Middle frontal gyrus (tissue), 1 donor: Measurements from ENCODE around the gene CACNG1.
"Not testable (repeated sequence)": the region's sequence is repeated elsewhere in the genome, so short reads cannot be mapped to it uniquely, and the experiment has no call there.

Experiments
- DNase-seq: peaks from one replicate; pipeline ENCODE4 v3.0.0-alpha.2; 2015; ENCODE audit warnings: low spot score; ENCODE audit errors: extremely low spot score

CACNG1 gene

DNA sequence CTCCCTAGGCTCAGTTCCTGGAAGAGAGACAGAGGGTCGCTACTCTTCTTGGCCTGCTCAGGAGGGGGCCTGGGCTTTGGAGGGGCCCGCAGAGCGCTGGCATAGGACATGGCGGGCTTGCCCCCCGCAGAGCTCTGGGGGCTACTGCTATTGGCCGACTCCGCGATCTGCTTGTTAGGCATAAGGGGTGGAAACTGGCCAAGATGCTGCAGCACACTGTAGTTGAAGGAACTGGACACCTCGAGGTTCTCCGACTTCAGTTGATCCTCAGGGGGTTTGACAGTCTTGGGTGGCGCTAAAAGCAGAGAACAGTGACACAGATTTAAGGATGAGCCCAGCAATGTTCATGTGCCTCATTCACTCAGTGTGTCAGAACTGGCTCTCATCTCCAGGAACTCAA is 33.9 kb downstream of the CACNG1 start:
- DNase-seq = no peak

DNA sequence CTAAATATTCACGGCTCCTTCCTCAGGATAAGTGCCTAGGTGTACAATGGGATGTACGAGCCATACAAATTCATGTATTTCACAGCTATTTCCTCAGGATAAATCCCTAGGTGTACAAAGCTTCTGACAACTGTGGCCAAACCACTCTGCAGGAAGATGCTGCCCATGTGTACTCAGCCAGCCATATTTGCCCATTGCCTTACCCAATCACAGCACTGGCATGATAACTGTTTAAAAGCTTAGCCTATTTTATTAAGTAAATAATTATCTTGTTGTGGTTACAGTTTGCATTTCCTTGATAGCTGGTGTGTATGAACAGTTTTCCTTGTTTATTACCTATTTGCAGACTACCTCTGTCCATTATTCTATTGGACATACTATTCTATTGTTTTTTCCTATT is 35.1 kb downstream of the CACNG1 start:
- DNase-seq = no peak

DNA sequence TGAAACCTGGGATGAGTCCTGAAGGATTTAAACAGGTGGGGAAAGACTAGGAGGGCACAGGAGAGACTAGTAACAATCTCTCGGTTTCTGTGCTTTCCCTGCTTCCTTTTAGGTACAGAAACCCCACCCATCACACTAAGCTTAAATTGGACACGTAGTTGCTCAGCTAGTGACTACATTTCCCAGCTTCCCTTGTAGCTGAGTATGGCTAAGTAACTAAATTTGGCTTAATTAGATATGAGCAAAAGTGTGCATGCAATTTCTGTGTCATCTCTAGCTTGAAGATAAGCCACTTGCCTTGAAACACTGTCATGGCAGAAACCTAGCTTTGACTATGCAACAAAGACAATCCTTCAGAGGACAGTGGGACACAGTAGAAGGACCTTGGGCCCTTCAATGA is 36.5 kb downstream of the CACNG1 start:
- DNase-seq = no peak

DNA sequence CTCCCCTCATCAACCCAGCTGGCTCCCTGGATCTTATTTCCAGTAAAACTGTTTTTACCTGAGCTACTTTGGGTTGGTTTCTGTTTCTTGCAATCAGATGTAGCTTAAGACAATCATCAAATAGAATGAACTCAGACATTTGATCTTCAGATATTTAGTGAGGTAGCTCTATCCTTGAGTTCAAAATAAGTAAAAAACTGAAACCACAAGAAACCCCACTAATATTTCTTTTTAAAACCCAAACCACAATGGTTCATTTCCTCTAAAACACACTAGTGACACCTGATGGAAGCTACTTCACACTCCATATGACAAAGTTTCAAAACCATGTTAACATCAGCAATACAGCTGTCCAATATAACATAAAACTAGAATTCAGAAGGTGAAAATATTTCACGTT is 37.8 kb downstream of the CACNG1 start:
- no peak for DNase-seq

DNA sequence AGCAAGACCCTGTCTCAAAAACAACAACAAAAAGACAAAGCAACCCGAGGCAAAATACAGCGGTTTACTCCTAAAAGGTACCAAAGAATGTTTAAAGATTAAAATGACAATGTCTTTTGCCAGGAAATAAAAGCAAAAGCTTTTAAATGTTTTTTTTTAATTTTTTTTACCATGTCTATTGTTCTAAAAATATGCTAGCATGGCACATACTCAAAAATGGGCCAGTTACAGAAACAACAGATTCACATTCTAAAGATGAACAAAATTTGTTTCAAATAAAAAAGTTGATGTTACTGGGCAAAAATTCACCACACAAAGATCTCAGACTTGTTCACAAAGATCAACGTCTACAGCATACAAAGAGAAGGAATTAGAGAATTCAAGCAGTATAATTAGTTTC is 41.1 kb downstream of the CACNG1 start:
- no peak for DNase-seq

DNA sequence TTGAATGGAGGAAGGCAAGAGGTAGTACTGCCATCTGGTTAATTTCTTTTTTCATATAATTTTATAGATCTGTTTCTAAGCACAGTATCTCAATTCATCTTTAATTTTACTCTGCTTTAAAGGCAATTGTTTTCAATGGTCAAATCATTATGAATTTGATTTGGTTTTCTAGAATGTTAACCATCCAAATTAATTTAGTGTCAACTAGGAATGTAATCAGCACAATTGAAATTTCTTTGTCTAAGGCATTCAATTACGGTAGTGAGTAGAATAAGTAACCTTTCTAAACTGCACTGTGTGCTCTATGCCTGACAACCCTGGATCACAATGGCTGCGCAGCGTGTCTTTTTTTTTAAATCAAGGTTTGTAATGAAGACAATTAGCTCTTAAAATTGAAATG is 44.3 kb downstream of the CACNG1 start:
- no peak for DNase-seq

DNA sequence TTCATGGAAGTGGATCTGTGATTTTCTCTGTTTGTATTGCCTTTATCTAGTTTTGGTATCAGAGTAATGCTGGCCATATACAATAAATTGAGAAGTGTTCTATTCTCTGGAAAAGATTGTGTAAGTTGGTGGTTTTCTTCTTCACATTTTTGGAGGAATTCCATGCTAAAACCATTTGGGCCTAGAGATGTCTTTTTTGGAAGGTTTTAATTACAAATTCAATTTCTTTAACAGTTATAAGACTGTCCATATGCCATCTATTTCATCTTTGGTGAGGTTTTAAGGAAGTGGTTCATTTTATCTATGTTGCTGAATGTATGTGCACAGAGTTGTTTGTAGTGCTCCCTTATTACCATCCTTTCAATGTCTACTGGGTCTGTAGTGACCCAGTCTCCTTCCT is 46.0 kb downstream of the CACNG1 start:
- no peak for DNase-seq

DNA sequence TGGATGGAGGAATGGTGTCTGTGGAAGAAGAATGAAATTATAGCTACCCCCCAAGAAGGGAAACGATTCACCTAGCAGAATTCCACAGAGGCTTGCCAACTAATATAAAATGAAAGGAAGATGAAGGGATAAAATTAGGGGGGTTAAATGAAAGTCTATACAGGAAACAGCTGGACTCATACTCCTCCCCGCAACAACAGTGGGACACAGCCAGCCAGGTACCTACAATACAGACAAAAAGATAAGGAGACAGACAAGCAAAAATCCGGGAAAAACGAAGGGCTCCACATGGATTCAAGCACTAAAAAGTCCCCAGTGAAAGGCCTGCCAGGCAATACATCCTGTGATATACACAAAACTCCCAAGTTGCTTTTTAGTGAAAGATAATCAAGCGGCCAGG is 47.9 kb downstream of the CACNG1 start:
- DNase-seq = no peak

DNA sequence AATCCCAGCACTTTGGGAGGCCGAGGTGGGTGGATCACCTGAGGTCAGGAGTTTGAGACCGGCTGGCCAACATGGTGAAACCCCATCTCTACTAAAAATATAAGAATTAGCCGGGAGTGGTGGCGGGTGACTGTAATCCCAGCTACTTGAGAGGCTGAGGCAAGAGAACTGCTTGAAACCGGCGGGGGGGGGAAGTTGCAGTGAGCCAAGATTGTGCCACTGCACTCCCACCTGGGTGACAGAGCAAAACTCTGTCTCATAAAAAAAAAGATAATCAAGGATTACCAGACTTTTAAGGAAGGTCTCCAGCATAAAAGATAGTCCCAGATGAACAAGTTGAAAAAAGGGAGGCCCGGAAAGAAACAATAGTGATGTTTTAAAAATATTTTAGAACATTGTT is 48.4 kb downstream of the CACNG1 start:
- not testable (repeated sequence) for DNase-seq

DNA sequence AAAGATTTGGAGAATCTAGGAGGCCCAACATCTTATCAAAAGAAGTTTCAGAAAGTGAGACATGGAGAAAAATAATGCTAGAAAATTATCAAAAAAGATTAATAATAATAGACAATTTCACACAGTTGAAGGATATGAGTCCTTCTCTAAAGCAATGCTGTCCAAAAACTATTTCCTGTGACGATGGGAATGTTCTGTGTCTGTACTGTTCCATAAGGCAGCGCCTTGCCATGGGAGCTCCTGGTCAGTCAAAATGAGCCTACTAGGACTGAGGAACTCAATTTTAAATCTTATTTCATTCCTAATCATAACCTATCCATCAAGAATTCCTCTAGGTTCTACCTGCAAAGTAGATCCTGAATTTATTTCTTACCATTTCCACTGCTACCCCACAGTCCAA is 49.0 kb downstream of the CACNG1 start:
- no peak for DNase-seq

DNA sequence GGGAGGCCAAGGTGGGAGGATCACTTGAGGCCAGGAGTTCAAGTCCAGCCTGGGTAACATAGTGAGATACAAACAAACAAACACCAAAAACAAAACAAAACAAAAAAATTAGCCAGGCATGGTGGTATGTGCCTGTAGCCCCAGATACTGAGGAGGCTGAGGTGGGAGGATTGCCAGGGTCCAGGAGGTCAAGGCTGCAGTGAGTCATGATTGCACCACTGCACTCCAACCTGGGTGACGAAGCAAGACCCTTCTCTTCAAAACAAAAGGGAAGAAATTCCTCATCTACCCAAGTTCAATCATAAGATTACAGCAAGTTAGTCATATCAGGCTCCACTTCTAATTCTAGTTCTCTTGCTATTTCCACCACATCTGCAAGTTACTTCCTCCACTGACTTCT is 50.9 kb downstream of the CACNG1 start:
- DNase-seq = not testable (repeated sequence)

DNA sequence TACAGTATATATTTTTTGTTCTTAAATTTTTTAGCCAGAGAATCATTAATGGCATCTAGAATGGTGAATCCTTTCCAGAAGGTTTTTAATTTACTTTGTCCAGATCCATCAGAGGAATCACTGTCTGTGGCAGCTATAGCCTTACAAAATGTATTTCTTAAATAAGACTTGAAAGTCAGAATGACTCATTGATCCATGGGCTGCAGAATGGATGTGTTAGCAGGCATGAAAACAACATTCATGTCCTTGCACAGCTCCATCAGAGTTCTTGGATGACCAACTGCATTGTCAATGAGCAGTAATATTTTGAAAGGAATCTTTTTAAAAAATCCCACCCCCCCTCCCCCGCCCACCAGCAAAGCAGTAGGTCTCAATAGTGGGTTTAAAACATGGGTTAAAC is 51.4 kb downstream of the CACNG1 start:
- no peak for DNase-seq

DNA sequence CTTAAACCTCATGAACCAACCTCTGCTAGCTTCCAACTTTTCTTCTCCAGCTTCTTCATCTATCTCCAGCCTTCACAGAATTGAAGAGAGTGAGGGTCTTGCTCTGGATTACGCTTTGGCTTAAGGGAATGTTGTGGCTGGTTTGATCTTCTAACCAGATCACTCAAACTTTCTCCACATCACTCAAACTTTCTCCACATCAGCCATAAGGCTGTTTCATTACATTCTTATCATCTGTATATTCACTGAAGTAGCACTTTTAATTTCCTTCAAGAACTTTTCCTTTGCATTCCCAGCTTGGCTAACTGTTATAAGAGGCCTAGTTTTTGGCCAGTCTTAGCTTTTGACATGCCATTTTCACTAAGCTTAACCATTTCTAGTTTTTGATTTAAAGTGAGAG is 52.3 kb downstream of the CACNG1 start:
- no peak for DNase-seq

DNA sequence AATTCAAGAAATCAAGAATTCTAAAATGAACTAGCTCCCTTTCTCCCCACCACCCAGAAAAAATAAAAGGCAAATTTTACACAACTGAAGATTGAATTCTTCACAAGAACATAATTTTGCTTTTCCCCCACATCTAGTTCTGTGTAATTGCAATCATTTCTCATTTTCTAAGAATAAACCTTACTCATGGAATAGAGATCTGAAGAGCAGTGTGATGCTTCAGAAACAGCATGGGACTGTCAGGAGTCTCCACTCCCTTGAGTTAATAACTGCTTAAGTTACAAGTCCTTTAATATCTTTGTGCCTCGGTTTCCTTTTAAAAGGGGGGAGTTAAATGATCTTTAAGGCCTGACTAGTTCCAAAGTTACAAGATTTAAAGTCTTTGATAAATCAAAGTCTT is 53.7 kb downstream of the CACNG1 start:
- DNase-seq = no peak

DNA sequence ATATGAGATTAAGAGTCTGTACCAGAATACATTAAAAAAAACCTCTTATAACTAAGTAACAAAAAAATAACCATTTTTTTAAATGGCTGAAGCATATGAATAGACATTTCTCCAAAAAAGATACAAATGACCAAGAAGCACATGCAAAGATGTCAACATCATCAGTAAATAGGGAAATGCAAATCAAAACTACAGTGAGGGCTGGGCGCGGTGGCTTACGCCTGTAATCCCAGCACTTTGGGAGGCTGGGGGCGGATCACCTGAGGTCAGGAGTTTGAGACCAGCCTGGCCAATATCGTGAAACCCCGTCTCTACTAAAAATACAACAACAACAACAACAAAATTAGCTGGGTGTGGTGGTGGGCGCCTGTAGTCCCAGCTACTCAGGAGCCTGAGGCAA is 60.3 kb downstream of the CACNG1 start:
- not testable (repeated sequence) for DNase-seq

DNA sequence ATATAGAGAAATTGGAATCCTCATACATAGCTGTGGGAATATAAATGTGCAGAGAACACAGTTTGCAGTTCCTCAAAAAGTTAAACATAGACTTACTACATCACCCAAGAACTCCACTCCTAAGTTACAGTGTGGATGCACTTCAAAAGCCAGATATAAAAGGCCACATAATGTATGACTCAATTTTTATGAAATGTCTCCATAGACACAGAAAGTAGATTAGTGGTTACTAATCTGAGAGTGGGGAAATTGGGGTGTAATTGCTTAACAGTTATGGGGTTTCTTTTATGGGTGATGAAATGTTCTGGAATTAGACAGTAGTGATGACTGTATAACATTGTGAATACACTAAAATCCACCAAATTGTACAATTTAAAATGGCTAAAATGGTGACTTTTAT is 60.9 kb downstream of the CACNG1 start:
- DNase-seq = no peak
